SK-N-MC (cell line): Measurements from ENCODE around the gene MIPEP.

Source experiments
- EZH2 ChIP-seq: fragments of 200-600 bp; sonication (generic); IDR thresholded peaks from one replicate; pipeline ENCODE4 v1.6.1; 2017; ENCODE audit warnings: antibody characterized with exemption
- POLR2AphosphoS5 ChIP-seq: IDR thresholded peaks from 2 replicates; pipeline ENCODE4 v1.6.1; 2012; ENCODE audit warnings: mild to moderate bottlenecking, low read depth, low read length, borderline replicate concordance

- TF ChIP-seq POLR2AphosphoS5 (no peak), EZH2 (no peak)
These were observed 111.1 kb downstream of the MIPEP start for GRCh38 chr13:23778002-23778652.
